Colonic mucosa (tissue), 4 donors: ENCODE measurements around the gene TSFM. TPM values are rescaled to one million over a fixed set of nuclear protein-coding genes. Genes with fewer than 3 reads are reported as not detected.

ENCODE experiments used
- DNase-seq: peaks from one replicate; pipeline ENCODE4 v3.0.0-alpha.2; 2020
- H3K27ac ChIP-seq: fragments of 200-600 bp; one replicate; pipeline ENCODE4 v1.8.0; 2021
- H3K27me3 ChIP-seq: fragments of 200-600 bp; one replicate; pipeline ENCODE4 v1.8.0; 2021
- H3K36me3 ChIP-seq: fragments of 200-600 bp; one replicate; pipeline ENCODE4 v1.8.0; 2021
- H3K4me1 ChIP-seq: fragments of 200-600 bp; one replicate; pipeline ENCODE4 v1.8.0; 2021; ENCODE audit warnings: mild to moderate bottlenecking
- H3K4me3 ChIP-seq: fragments of 200-600 bp; one replicate; pipeline ENCODE4 v1.8.0; 2021
- H3K9ac ChIP-seq, 2 donors: one replicate each; pipeline ENCODE4 v1.7.0; 2013; ENCODE audit warnings: control low read depth in 2 of 2, low read depth in 2 of 2, low read length in 2 of 2
- H3K9me3 ChIP-seq: fragments of 200-600 bp; one replicate; pipeline ENCODE4 v1.8.0; 2021
- intact Hi-C: fragments of 100-400 bp; cut with DNase I; formaldehyde crosslinking; loops from one replicate; pipeline ENCODE4 v1.14.1; 2022
- total RNA-seq, 2 donors: library from RNA; stranded (reverse); fragmentation: NEBNext Ultra II Directional in 1 of 2; extraction: Animal tissue kit (Norgen Biotek cat#: 25700) in 1 of 2; gene quantifications; one replicate each; pipeline ENCODE4 v1.2.1, GENCODE V29; 2021
- TF ChIP-seq, protein P1 (sequence below): fragments of 200-600 bp; IDR thresholded peaks from one replicate; pipeline ENCODE4 v1.8.0; 2022; ENCODE audit warnings: antibody characterized with exemption, mild to moderate bottlenecking
- donor health status: healthy.
- donor health status: DM: no; HTN: no; CAD: no.
- donor health status: DM: no; HTN: no; CAD: no.

Gene TSFM
- total RNA-seq, 2 donors from 2014 or later = 35.6 to 68.9 TPM

DNA sequence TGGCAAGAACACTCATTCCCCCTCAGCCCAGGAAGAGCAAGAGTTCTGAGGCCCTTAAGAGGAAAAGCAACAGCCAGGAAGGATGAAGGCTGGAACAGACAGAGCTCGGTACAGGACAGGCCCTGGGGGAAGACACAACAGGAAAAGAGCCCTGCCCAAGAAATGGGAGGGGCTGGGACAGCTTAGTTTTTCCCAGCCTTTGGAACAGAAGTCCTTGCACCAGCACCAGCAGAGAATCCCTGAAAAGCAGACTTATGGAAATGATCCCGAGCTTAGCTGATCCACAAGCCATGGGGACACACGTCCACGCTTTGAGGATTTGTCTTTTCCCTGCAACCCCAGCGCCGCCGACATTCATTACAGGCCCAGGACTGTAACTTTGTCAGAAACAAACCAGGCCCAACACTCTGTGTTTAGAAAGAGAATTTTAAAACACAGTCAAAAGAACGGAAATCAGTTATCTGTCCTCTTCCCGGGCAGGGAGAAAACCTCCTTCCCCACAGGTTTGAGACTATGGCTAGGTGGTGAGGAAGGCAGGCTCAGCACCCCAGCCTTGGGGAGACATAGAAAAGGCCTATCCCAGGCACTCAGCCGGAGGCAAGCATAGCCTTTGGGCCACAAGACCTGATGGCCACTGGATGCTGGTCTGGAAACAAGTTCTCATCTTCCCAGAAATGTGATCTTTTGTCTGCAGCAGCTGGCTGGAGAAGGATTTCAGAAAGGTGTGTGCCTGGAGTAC, 40.0 kb downstream of the TSFM start:
- TF ChIP-seq, protein P1, sequence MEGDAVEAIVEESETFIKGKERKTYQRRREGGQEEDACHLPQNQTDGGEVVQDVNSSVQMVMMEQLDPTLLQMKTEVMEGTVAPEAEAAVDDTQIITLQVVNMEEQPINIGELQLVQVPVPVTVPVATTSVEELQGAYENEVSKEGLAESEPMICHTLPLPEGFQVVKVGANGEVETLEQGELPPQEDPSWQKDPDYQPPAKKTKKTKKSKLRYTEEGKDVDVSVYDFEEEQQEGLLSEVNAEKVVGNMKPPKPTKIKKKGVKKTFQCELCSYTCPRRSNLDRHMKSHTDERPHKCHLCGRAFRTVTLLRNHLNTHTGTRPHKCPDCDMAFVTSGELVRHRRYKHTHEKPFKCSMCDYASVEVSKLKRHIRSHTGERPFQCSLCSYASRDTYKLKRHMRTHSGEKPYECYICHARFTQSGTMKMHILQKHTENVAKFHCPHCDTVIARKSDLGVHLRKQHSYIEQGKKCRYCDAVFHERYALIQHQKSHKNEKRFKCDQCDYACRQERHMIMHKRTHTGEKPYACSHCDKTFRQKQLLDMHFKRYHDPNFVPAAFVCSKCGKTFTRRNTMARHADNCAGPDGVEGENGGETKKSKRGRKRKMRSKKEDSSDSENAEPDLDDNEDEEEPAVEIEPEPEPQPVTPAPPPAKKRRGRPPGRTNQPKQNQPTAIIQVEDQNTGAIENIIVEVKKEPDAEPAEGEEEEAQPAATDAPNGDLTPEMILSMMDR = no peak
- DNase-seq = no peak
- no peak overlapping the region for H3K9ac ChIP-seq
- intact Hi-C loops = no loop called here
- H3K9me3 ChIP-seq = no peaks in the 10 kb centered on the region
- no peak overlapping the region for H3K27ac ChIP-seq
- peaks cover 4% of the 10 kb centered on the region for H3K4me1 ChIP-seq
- no peak overlapping the region for H3K4me3 ChIP-seq
- H3K27me3 ChIP-seq = no peaks in the 10 kb centered on the region
- H3K36me3 ChIP-seq = peaks cover 56% of the 10 kb centered on the region

DNA sequence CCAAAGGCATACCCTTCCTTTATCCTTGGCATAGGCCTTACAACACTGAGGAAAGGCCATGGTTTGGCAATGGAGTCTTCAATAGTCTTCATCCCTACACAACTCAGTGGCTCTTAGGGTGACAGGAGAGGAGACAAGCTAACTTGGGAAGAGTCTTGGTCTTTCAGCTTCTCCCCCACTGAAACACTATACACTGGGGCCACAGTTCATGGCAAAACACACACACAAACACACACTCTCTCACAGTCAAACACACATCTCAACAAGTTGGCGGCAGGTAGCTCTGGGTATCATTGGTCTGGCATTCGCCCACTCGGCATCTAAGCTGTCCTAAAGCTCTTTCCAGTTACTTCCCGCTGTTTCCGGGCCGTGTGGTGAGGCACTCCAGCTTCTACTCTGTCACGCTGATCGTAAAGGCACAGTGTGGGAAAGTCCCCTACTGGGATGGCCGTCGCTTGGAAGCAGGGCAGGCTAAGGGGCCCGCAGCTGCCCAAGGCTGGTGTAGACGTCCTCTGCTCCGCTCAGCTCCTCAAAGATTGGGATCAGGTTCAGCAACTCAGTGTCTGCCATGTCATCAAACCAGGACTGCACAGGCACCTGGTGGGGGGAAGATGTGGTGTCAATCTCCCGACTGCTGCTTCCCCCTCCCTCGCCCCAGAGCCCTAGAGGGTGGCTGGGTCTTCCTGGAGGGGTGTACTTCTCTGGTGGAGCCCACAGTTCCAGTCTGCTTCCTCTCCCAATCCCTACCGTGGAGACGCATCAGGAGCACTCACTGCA, 40.7 kb downstream of the TSFM start:
- H3K27me3 ChIP-seq = no peaks in the 10 kb centered on the region
- no peak overlapping the region for H3K27ac ChIP-seq
- TF ChIP-seq, protein P1 = no peak
- intact Hi-C loops = no loop called here
- H3K4me3 ChIP-seq = no peak overlapping the region
- H3K36me3 ChIP-seq = peaks cover 58% of the 10 kb centered on the region
- no peak overlapping the region for H3K9ac ChIP-seq
- no peaks in the 10 kb centered on the region for H3K4me1 ChIP-seq
- DNase-seq = no peak
- no peaks in the 10 kb centered on the region for H3K9me3 ChIP-seq

DNA sequence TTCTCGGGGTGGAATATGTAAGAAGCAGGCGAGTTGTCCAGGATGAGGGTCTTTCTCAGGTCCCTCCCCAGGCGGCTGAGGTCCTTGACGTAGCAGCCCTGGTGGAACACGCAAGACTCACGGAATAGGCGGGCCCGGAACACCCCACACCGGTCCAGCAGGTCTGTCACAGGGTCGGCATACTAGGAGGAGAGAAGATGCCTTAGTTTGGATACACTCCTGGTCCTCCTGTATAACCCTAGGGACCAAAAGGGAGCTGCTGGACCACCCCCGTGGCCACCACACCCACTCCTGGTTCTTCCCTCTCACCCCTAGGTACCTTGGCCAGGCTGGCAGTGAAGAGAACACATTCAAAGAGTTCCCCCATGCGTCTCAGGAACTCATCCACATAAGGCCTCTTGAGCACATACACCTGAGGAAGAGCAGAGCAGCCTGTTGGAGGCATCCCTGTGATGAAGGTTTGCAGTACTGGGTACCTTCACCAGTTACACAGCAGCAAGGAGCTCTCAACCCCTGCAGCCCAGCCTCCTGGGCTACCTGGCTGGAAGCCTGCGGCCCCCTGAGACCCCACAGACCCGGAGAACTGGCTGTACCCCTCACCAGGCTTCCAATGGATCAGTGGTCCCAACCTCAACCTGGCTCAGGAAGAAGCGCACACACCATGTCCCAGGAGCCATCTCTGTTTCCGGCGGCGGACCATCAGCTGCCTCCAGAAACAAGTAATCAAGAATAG, 41.5 kb downstream of the TSFM start:
- DNase-seq = no peak
- H3K27me3 ChIP-seq = no peaks in the 10 kb centered on the region
- TF ChIP-seq, protein P1 = no peak
- H3K36me3 ChIP-seq = peaks cover 61% of the 10 kb centered on the region
- no peaks in the 10 kb centered on the region for H3K4me1 ChIP-seq
- H3K4me3 ChIP-seq = no peak overlapping the region
- no peaks in the 10 kb centered on the region for H3K9me3 ChIP-seq
- intact Hi-C loops = no loop called here
- H3K27ac ChIP-seq = no peak overlapping the region
- no peak overlapping the region for H3K9ac ChIP-seq

DNA sequence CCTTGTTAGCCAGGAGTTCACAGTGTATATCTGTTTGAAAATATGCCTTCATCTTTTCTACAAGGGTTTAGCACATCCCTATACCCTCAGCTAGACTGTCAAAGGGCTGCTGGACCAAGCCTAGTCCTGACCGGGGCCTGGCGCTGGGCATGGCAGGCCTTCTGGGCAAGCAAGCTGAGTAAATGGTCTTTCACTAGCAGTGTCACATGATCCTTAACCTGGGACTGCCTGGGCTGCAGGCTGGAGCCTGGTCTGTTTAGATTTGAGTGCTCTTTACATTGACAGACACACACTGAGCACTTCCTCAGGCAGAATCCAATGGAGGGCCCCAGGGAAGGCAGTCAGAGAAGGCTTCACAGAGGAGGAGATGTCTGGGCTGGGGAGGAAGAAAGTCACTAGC, 42.9 kb downstream of the TSFM start:
- intact Hi-C loops = no loop called here

DNA sequence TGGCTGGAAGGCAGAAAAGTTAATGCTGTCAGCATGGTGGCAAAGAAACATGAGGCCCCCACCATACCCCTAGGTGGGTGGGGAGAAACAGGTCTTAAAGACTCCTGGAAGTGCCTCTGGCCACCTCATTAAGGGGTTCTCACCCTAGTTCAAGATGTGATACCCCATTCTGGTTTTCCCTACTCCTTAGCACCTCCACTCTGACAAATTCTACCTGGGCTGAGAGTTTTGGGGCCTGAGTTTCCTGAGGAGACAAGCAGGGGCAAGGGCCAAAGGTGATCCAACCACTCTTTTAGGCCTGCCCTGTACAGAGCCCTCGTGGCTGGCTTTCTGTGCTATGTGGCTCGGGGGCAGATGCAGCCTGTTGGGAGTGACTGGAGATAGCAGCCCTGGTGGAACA, 43.8 kb downstream of the TSFM start:
- H3K36me3 ChIP-seq = peaks cover 61% of the 10 kb centered on the region
- intact Hi-C loops = no loop called here
- TF ChIP-seq, protein P1 = no peak
- H3K9ac ChIP-seq = no peak overlapping the region
- H3K4me3 ChIP-seq = no peak overlapping the region
- H3K4me1 ChIP-seq = peaks cover 7% of the 10 kb centered on the region
- H3K27ac ChIP-seq = no peak overlapping the region
- no peaks in the 10 kb centered on the region for H3K9me3 ChIP-seq
- no peaks in the 10 kb centered on the region for H3K27me3 ChIP-seq
- DNase-seq = no peak

More for the DNA sequence above, 42.9 kb downstream of the TSFM start:
- Histone ChIP-seq H3K27me3 (no peaks in the 10 kb centered on the region), H3K9me3 (no peaks in the 10 kb centered on the region), H3K4me1 (no peaks in the 10 kb centered on the region), H3K4me3 (no peak overlapping the region), H3K36me3 (peaks cover 64% of the 10 kb centered on the region), H3K27ac (no peak overlapping the region), H3K9ac (no peak overlapping the region)
- TF ChIP-seq, protein P1 = no peak
- DNase-seq = no peak
